Measurements from ENCODE around the gene USP49. TPM values are rescaled to one million over a fixed set of nuclear protein-coding genes. Genes with fewer than 3 reads are reported as not detected.
"Not testable (repeated sequence)": the region's sequence is repeated elsewhere in the genome, so short reads cannot be mapped to it uniquely, and the experiment has no call there.

The USP49 gene
- total and polyA plus RNA-seq, 3 experiments from 2014 or later: 0.59 to 5.2 (median 5.0) TPM

DNA sequence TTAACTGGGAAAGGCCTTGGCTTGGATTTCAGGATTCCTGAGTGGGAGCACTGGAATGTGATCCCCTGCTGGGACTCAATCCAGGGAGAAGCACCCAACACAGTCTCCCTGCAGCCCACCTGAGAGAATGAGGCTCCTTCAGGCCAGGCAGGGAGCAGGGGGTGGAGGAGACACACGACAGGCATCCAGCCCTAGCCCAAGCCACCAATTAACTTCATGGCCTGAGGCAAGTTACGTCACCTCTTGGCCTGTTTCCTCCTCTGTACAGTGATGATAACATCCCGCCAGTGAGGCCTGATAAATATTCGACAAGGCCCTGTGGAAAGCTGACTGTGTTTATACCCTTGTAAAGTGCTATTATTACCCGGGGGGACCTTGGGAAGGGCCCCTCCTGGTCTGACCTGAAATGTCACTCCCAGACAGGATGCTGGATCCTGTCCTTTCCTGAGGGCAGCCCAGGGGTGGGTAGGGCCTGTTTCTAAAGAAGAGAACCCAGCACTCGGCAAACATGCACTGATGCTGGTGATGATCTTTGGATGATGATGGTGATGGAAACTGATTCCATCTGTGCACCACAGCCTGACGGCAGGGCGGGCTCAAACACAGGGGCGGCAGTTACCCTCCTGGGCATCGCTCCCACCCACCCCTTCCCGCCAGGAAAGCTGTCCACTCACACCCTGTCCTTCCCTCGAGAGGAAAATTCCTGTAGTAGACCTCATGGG lies 127.9 kb downstream of the USP49 start:
- Histone ChIP-seq H3K4me1 (ENCODE audit: insufficient read depth, low read length) (peaks cover 4% of the 10 kb centered on the region), H3K27me3 (ENCODE audit: insufficient read depth, low read length, poor library complexity, severe bottlenecking) (no peaks in the 10 kb centered on the region), H3K9me3 (ENCODE audit: low read length) (no peaks in the 10 kb centered on the region), H3K36me3 (ENCODE audit: insufficient read depth, low read length) (peaks cover 7% of the 10 kb centered on the region), H3K27ac (ENCODE audit: low read depth, low read length) (peak overlapping the region; percentile 16), H3K4me3 (ENCODE audit: low read length) (no peak overlapping the region)
- DNase-seq: no peak
- Mint-ChIP-seq H3K9me3 (no peaks in the 10 kb centered on the region), H3K36me3 (peaks cover 4 to 23% (median 5%) of the 10 kb centered on the region in 3 donors), H3K4me3 (no peak overlapping the region), H3K27ac (no peak overlapping the region), H3K27me3 (peaks cover 2 to 4% of the 10 kb centered on the region in 2 donors), H3K4me1 (peaks cover 0 to 5% (median 0%) of the 10 kb centered on the region in 3 donors)
- CTCF ChIA-PET: interaction anchor here (1.3 to 1.8 kb wide), 2 partner anchors 9 to 20 kb away, joined by 3 to 4 read pairs; partner anchors contain the start of gene TOMM6
- POLR2A ChIA-PET: no interaction called here

DNA sequence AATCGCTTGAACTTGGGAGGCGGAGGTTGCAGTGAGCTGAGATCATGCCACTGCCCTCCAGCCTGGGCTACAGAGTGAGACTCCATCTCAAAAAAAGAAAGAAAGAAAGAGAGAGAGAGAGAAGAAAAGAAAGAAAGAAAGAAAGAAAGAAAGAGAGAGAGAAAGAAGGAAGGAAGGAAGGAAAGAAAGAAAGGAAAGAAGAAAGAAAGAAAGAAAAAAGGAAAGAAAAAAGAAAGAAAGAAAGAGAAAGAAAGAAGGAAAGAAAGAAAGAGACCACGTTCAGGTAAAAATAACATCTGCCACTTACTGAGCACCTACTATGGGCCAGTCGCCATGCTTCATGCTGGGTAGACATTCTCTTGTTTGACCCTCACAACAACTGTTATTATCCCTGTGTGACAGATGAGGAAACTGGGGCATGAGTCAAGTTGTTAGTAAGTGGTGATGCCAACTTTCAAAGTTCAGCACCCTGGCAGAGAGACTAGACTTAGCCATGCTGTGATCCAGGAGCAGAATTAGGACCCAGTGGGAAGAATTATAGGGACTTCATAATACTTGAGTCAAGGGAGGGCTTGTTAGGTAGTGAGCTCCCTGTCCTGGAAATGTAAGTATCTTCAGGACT lies 129.0 kb downstream of the USP49 start:
- peak overlapping the region; percentile 16 for H3K27ac ChIP-seq (ENCODE audit: low read depth, low read length)
- H3K27me3 ChIP-seq (ENCODE audit: insufficient read depth, low read length, poor library complexity, severe bottlenecking); H3K4me1 Mint-ChIP-seq; H3K27me3 Mint-ChIP-seq; H3K9me3 Mint-ChIP-seq; H3K4me1 ChIP-seq (ENCODE audit: insufficient read depth, low read length); H3K4me3 ChIP-seq (ENCODE audit: low read length); POLR2A ChIA-PET; H3K36me3 ChIP-seq (ENCODE audit: insufficient read depth, low read length); H3K4me3 Mint-ChIP-seq; H3K9me3 ChIP-seq (ENCODE audit: low read length); DNase-seq: not testable (repeated sequence)
- CTCF ChIA-PET: interaction anchor here (1.5 to 1.8 kb wide), 2 partner anchors 10 to 83 kb away, joined by 3 to 4 read pairs; no protein-coding TSS in a partner anchor
- Mint-ChIP-seq H3K27ac (peak overlapping the region in 1 of 8 donors; percentile 61), H3K36me3 (peaks cover 0 to 12% (median 0%) of the 10 kb centered on the region in 3 donors)

DNA sequence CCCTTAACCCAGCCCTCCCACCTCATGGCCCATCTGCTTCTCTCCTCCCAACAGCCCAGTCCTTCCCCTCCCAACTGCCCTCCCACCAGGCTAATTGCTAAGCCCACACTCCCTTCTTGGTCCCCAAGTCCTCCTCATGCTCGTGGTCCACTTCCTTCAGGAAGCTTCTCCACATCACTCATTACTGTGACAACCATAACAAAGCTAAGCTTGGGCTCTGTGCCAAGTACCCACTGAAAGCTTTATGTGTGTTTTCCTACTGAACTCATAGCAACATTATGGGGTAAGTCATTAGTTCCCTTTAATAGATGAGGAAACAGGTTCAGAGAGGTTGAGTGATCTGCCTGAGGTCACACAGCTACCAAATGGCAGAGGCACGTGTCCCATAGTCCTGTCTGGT lies 131.7 kb downstream of the USP49 start:
- H3K27me3 Mint-ChIP-seq: peaks cover 4% of the 10 kb centered on the region in 2 donors

DNA sequence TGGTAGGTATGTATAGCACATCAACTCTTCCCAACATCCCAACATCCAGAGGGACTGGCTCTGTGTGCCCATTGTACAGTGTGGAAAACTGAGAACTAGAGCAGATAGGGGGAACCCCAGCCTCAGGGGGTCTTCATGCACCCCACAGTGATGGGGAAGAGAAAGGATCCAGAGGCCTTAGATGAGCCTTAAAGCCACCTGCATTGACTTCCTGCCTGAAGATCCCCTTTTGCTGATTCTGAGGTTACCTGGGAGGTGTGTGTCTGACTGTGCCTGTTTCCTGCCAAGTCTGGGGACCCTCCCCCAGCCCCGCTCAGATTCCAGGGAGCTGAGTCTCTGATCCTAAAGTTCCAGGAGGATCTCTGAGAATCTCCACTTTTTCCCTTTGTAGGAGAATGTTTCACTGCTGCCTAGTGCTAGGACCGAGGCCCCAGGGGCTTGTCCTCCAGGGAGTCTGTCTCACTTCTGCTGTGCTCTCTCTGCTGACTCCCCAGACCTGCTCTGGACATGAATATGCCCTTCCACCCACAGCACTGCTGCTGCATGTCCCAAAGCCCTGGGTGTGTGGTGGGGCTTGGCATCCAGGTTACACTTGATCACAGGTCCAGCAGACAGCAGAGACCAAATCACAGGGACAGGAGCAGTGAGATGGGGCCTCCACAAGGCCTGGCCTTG lies 135.1 kb downstream of the USP49 start:
- CTCF ChIA-PET: no interaction called here
- Mint-ChIP-seq H3K9me3 (no peaks in the 10 kb centered on the region), H3K4me3 (no peak overlapping the region), H3K27me3 (peaks cover 2 to 4% of the 10 kb centered on the region in 2 donors), H3K27ac (no peak overlapping the region), H3K4me1 (no peaks in the 10 kb centered on the region), H3K36me3 (no peaks in the 10 kb centered on the region)
- no peak for DNase-seq
- Histone ChIP-seq H3K27ac (ENCODE audit: low read depth, low read length) (no peak overlapping the region), H3K36me3 (ENCODE audit: insufficient read depth, low read length) (no peaks in the 10 kb centered on the region), H3K9me3 (ENCODE audit: low read length) (no peaks in the 10 kb centered on the region), H3K27me3 (ENCODE audit: insufficient read depth, low read length, poor library complexity, severe bottlenecking) (no peaks in the 10 kb centered on the region), H3K4me3 (ENCODE audit: low read length) (no peak overlapping the region), H3K4me1 (ENCODE audit: insufficient read depth, low read length) (no peaks in the 10 kb centered on the region)
- POLR2A ChIA-PET: no interaction called here

More for the DNA sequence above, 131.7 kb downstream of the USP49 start:
- ChIA-PET CTCF (no interaction called here), POLR2A (no interaction called here)
- H3K27ac Mint-ChIP-seq: peak overlapping the region in 1 of 8 donors; percentile 43
- DNase-seq: no peak
- Histone ChIP-seq H3K36me3 (ENCODE audit: insufficient read depth, low read length) (no peaks in the 10 kb centered on the region), H3K9me3 (ENCODE audit: low read length) (no peaks in the 10 kb centered on the region), H3K4me1 (ENCODE audit: insufficient read depth, low read length) (no peaks in the 10 kb centered on the region), H3K27ac (ENCODE audit: low read depth, low read length) (no peak overlapping the region), H3K27me3 (ENCODE audit: insufficient read depth, low read length, poor library complexity, severe bottlenecking) (no peaks in the 10 kb centered on the region), H3K4me3 (ENCODE audit: low read length) (no peak overlapping the region)
- H3K4me3 Mint-ChIP-seq: no peak overlapping the region
- no peaks in the 10 kb centered on the region for H3K9me3 Mint-ChIP-seq
- no peaks in the 10 kb centered on the region for H3K36me3 Mint-ChIP-seq
- H3K4me1 Mint-ChIP-seq: peaks cover 0 to 4% (median 0%) of the 10 kb centered on the region in 3 donors

DNA sequence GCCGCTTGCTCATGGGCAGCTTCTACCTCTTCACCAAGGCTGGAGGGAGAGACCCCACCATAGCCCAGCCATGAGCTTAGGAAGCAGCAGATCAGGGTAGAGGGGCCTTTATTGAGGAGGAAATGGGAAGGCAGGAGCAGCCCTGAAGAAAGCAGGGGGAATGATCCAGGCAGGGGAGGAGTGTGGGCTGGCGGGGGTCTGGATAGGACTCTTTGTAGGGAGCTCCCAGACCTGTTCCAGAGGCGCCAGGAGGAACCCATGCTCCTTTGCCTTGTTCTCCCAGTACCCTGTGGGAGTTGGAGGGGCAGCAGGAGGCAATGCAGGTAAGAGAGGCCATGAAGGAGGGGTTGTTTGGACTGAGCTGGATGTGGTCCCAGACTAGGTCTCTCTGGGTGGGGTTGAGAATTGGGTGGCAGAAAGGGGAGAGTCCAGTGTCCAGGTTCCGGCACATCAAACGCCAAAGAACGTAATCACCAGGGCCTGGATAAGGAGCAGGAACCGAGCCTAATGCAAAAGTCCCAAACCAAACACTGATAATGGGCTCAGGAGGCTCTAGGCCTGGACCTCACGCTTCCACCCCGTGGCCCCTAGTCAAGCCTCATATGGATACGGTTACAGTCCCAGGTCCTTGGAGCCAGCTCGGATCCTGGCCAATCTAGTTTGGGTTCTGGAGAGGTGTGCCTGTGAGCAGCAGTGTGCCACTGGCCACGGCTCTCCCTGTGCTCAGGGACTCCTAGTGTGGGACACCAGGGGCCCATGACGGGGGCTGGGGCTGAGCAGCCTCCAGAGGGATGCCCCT lies 135.9 kb downstream of the USP49 start:
- Mint-ChIP-seq H3K4me1 (no peaks in the 10 kb centered on the region), H3K27ac (no peak overlapping the region), H3K36me3 (no peaks in the 10 kb centered on the region), H3K9me3 (no peaks in the 10 kb centered on the region), H3K4me3 (no peak overlapping the region), H3K27me3 (peaks cover 2 to 4% of the 10 kb centered on the region in 2 donors)
- no peaks in the 10 kb centered on the region for H3K27me3 ChIP-seq (ENCODE audit: insufficient read depth, low read length, poor library complexity, severe bottlenecking)
- DNase-seq: no peak
- H3K36me3 ChIP-seq (ENCODE audit: insufficient read depth, low read length): no peaks in the 10 kb centered on the region
- H3K9me3 ChIP-seq (ENCODE audit: low read length): no peaks in the 10 kb centered on the region
- ChIA-PET POLR2A (no interaction called here), CTCF (no interaction called here)
- H3K4me1 ChIP-seq (ENCODE audit: insufficient read depth, low read length): no peaks in the 10 kb centered on the region
- H3K27ac ChIP-seq (ENCODE audit: low read depth, low read length): no peak overlapping the region
- H3K4me3 ChIP-seq (ENCODE audit: low read length): no peak overlapping the region

DNA sequence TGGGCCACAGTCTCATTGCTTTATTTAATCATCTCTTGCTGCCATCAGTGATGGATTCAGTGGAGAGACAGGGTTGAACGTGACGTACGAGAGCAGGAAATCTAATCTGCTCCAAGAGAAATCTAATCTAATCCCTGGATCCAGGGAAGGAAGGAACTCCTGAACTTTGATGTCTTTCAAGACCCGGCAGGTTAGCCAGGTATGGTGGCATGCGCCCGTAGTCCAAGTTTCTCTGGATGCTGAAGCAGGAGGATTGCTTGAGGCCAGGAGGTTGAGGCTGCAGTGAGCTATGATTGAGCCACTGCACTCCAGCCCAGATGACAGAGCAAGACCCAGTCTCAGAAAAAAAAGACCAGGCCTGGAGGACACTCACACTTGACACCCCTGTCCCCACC lies 136.5 kb downstream of the USP49 start:
- CTCF ChIA-PET: no interaction called here
- no peak overlapping the region for H3K4me3 ChIP-seq (ENCODE audit: low read length)
- no peaks in the 10 kb centered on the region for H3K27me3 ChIP-seq (ENCODE audit: insufficient read depth, low read length, poor library complexity, severe bottlenecking)
- H3K4me1 Mint-ChIP-seq: no peaks in the 10 kb centered on the region
- no peak overlapping the region for H3K27ac ChIP-seq (ENCODE audit: low read depth, low read length)
- H3K27me3 Mint-ChIP-seq: peaks cover 3 to 6% of the 10 kb centered on the region in 2 donors
- no peaks in the 10 kb centered on the region for H3K9me3 Mint-ChIP-seq
- no peaks in the 10 kb centered on the region for H3K36me3 ChIP-seq (ENCODE audit: insufficient read depth, low read length)
- H3K36me3 Mint-ChIP-seq: no peaks in the 10 kb centered on the region
- no peaks in the 10 kb centered on the region for H3K9me3 ChIP-seq (ENCODE audit: low read length)
- H3K27ac Mint-ChIP-seq: no peak overlapping the region
- no peak for DNase-seq
- H3K4me1 ChIP-seq (ENCODE audit: insufficient read depth, low read length): no peaks in the 10 kb centered on the region
- no peak overlapping the region for H3K4me3 Mint-ChIP-seq
- POLR2A ChIA-PET: no interaction called here

DNA sequence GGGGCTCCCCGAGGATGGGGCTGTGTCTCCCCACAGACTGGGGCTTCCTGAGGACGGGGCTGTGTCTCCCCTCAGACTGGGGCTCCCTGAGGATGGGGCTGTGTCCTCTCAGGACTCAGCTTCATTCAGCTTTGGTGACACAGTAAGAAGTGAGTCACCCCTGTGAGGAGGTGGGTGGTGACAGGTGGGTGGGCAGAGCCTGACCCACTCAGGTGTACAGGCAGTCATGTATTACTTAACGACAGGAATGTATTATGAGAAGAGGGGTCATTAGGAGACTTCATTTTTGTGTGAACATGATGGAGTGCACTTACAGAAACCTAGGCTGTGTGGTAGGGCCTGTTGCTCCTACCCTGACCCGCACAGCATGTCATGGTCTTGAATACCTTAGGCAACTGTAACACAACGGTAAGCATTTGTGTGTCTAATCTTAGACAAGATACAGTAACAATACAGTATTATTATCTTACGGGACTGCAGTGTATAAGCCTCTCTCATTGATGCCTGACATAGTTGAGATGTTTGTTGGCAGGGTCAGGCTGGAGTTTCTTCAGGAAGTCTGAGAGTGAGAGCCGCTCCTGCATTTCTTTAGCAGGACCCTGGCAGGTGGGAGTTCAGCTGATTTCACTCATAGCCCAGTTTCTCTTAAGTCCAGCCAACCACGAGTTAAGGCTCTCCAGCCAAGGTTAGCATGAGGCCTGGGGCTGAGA lies 137.1 kb downstream of the USP49 start:
- H3K27me3 ChIP-seq (ENCODE audit: insufficient read depth, low read length, poor library complexity, severe bottlenecking): no peaks in the 10 kb centered on the region
- Mint-ChIP-seq H3K27me3 (peaks cover 3 to 8% of the 10 kb centered on the region in 2 donors), H3K36me3 (no peaks in the 10 kb centered on the region), H3K4me1 (no peaks in the 10 kb centered on the region), H3K27ac (no peak overlapping the region), H3K9me3 (no peaks in the 10 kb centered on the region), H3K4me3 (no peak overlapping the region)
- no peak for DNase-seq
- H3K27ac ChIP-seq (ENCODE audit: low read depth, low read length): no peak overlapping the region
- ChIA-PET CTCF (no interaction called here), POLR2A (no interaction called here)
- no peaks in the 10 kb centered on the region for H3K36me3 ChIP-seq (ENCODE audit: insufficient read depth, low read length)
- no peak overlapping the region for H3K4me3 ChIP-seq (ENCODE audit: low read length)
- no peaks in the 10 kb centered on the region for H3K4me1 ChIP-seq (ENCODE audit: insufficient read depth, low read length)
- no peaks in the 10 kb centered on the region for H3K9me3 ChIP-seq (ENCODE audit: low read length)
